Cortex of kidney (tissue), 1 donor: ENCODE measurements around the gene PGP.

Source experiments
- DNase-seq: peaks from one replicate; lab custom pipeline; 2025; lab: John Stamatoyannopoulos, UW

The PGP gene

DNA sequence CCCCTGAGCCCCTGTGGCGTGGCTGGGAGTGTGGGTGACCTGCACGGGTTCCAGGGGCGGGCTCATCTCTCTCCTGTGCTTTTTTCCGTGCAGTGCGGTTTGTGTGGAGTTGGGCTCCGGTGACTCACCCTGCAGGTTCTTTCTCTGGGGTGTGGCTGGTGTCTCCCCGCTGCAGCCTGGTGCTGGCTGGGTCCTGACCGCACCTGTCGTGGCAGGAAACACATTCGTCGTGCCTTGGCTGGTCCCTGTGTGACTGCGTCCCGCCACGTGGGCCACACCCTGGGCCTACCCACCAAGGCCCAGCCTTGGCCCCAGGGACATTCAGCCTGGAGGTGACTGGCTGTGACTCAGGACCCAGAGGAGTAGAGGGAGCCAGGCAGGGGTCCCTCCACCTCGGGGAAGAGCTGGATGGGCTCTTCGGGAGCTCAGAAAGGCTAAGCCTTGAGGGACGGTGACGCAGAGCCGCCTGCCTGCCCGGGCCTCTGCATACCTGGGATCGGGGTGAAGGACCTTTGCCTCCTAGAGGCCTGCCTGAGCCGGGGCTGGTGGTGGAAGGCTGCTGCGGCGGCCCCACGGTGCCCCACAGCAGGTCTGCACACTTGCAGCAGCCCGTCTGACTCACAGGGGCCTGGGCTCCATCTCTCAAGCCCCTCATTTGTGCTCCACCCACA, 51.3 kb downstream of the PGP start:
- no peak for DNase-seq

DNA sequence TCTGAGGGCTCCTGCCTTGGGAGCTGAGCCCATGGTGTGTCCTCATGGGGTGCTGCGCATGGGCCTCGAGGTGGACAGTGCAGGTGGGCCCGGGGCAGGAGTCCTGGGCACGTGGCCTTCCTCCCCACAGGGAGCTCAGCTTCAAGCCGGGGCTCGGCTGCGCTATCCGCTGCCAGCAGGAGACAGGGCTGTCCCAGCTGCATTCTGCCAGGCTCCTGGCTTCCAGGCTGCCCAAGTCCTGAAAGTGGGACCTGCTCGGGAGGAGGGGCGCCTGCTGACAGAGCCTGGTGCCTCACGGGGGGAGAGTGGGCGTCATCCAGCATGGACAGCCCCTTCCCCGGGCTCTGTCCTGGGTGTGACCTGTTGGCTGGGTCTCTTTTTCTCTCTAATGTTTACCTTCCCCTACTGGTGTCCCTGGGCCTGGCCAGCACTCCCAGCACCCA, 51.9 kb downstream of the PGP start:
- DNase-seq, result no peak

DNA sequence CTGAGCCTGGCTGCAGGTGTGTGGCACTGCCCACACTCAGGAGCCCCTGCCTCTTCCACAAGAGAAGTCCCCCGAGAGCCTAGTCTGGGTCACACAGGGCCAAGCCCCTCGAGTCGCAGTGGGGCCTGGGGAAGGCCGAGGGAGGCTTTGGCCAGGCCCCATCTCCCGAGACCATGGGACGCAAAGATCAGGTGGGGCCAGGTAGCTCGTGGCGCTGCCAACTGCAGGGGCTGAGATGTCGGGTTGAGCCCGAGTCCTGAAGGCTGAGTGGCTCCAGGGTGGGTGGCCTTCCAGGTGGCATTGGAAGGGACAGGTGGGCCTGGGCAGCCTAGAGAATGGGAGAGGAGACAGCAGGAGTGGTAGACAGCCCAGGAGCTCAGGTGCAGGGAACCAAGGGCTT, 52.7 kb downstream of the PGP start:
- no peak for DNase-seq
